ENCODE data around the gene ERCC2.

GRCh38 chr19:45401815-45402214 lies 31.4 kb upstream of the ERCC2 start:
- TF ChIP-seq CTCF (IDR thresholded peaks at IDR 0.05) = no peak
- TF ChIP-seq ATF6 (CRISPR knock-in tag; IDR thresholded peaks at IDR 0.05) = no peak
- no peak for TF ChIP-seq NR2C2 (CRISPR knock-in tag; IDR thresholded peaks at IDR 0.05)
- no peak for TF ChIP-seq TEAD1 (CRISPR knock-in tag; IDR thresholded peaks at IDR 0.05)
- no peak for TF ChIP-seq MAX (CRISPR knock-in tag; IDR thresholded peaks at IDR 0.05)
- no peak for TF ChIP-seq FOXJ3 (CRISPR knock-in tag; IDR thresholded peaks at IDR 0.05; ENCODE audit: borderline replicate concordance)
- no peak for TF ChIP-seq NFYB (CRISPR knock-in tag; conservative IDR thresholded peaks at IDR 0.05; ENCODE audit: low read depth)
- TF ChIP-seq ELF4 (CRISPR knock-in tag; IDR thresholded peaks at IDR 0.05; ENCODE audit: low read depth) = no peak
